ENCODE data around the gene KCTD2. TPM values are rescaled to one million over a fixed set of nuclear protein-coding genes. Genes with fewer than 3 reads are reported as not detected.
A peak's percentile ranks its signal among the peaks of the same experiment; 100 is the strongest.

KCTD2 gene
- total and polyA plus RNA-seq, 8 donors: 20.6 to 32.0 (median 27.0) TPM

GRCh38 chr17:75064040-75064439 is 17.0 kb downstream of the KCTD2 start:
- Histone ChIP-seq H3K27me3 (no peaks in the 10 kb centered on the region), H3K4me1 (peaks cover 5 to 12% of the 10 kb centered on the region in 2 donors), H3K36me3 (peaks cover 0 to 57% of the 10 kb centered on the region in 2 donors), H3K4me3 (no peak overlapping the region), H3K27ac (no peak overlapping the region), H3K9me3 (no peaks in the 10 kb centered on the region)
- TF ChIP-seq, protein P1, sequence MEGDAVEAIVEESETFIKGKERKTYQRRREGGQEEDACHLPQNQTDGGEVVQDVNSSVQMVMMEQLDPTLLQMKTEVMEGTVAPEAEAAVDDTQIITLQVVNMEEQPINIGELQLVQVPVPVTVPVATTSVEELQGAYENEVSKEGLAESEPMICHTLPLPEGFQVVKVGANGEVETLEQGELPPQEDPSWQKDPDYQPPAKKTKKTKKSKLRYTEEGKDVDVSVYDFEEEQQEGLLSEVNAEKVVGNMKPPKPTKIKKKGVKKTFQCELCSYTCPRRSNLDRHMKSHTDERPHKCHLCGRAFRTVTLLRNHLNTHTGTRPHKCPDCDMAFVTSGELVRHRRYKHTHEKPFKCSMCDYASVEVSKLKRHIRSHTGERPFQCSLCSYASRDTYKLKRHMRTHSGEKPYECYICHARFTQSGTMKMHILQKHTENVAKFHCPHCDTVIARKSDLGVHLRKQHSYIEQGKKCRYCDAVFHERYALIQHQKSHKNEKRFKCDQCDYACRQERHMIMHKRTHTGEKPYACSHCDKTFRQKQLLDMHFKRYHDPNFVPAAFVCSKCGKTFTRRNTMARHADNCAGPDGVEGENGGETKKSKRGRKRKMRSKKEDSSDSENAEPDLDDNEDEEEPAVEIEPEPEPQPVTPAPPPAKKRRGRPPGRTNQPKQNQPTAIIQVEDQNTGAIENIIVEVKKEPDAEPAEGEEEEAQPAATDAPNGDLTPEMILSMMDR (IDR thresholded peaks at IDR 0.05): no peak
- intact Hi-C loops (cut with DNase I): no loop called here
- ATAC-seq (no peak), DNase-seq (no peak)

GRCh38 chr17:75064460-75064859 is 17.4 kb downstream of the KCTD2 start:
- intact Hi-C loops (cut with DNase I): no loop called here
- H3K4me1 ChIP-seq: peaks cover 4 to 12% of the 10 kb centered on the region in 2 donors
- TF ChIP-seq, protein P1 (IDR thresholded peaks at IDR 0.05): no peak
- H3K4me3 ChIP-seq: no peak overlapping the region
- peaks cover 0 to 55% of the 10 kb centered on the region in 2 donors for H3K36me3 ChIP-seq
- DNase-seq (no peak), ATAC-seq (no peak)
- no peaks in the 10 kb centered on the region for H3K27me3 ChIP-seq
- no peak overlapping the region for H3K27ac ChIP-seq
- no peaks in the 10 kb centered on the region for H3K9me3 ChIP-seq

DNA sequence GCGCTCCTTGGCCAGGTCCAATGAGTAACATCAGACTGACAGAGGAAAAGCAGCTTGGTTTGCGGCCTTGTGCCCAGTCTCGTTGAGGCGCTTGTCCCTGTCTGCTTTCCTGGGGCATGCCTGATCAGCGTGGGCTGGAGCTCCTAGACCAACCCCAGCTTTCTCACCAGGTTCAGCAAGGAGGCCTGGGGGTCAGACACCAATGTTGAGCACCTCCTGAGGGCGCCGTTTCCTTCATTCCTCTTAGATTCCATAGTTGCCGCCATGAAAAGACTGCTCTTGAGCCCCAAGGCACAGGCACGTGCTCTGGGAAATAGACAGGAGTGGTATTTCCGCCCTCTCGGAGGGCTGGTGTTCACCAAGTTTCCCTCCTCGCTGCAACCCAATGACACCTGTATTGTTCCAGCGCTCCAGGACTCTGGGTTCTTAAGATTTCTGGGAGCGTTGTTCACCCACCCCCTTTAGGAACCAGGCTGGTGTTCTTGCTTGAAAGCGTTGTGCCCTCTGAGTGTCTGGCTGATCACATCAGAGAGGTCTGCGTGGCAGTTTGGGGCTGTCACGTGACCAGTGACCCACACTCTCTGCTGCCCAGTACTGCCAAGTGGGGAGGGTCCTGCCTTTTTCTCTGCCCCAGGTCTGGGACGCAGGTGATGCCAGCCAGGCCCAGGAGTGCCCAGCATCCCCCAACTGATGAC is 18.0 kb downstream of the KCTD2 start:
- Histone ChIP-seq H3K27me3 (no peaks in the 10 kb centered on the region), H3K27ac (no peak overlapping the region), H3K9me3 (no peaks in the 10 kb centered on the region), H3K4me3 (no peak overlapping the region), H3K4me1 (peaks cover 0 to 6% of the 10 kb centered on the region in 2 donors), H3K36me3 (peaks cover 0 to 51% of the 10 kb centered on the region in 2 donors)
- intact Hi-C loops (cut with DNase I): no loop called here
- DNase-seq (no peak), ATAC-seq (no peak)
- TF ChIP-seq, protein P1 (IDR thresholded peaks at IDR 0.05): no peak

DNA sequence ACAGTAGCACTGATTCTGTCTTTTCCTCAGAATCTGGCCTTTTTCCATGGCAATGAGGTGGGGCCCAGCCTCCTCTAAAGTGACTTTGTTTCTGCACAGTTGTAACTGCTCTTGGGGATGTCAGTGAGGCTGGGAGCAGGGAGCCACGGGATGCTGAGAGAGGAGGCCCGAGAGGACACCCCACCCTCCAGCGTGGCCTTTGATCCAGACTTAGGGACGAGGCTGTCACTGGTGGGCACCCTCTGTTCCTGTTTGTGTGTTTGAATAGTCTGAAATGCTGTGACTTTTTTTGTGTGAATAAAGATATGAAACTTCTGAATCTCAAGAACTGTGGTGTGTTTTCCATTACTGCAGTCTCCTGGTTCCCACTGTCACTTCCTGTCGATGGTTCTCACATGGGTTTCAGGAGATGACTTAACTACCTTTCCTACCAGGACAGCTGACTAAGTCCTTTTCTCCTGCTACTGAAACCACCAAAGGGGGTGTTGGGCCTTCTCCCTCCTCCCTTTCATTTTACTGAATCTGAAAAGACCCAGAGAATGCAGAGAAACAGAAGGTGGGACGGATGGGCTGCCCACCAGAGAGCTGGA is 18.6 kb downstream of the KCTD2 start:
- Histone ChIP-seq H3K4me3 (no peak overlapping the region), H3K9me3 (no peaks in the 10 kb centered on the region), H3K36me3 (peaks cover 0 to 46% of the 10 kb centered on the region in 2 donors), H3K27ac (no peak overlapping the region), H3K4me1 (peaks cover 0 to 6% of the 10 kb centered on the region in 2 donors), H3K27me3 (no peaks in the 10 kb centered on the region)
- intact Hi-C loops (cut with DNase I): no loop called here
- DNase-seq: no peak
- ATAC-seq: no peak
- TF ChIP-seq, protein P1 (IDR thresholded peaks at IDR 0.05): no peak

DNA sequence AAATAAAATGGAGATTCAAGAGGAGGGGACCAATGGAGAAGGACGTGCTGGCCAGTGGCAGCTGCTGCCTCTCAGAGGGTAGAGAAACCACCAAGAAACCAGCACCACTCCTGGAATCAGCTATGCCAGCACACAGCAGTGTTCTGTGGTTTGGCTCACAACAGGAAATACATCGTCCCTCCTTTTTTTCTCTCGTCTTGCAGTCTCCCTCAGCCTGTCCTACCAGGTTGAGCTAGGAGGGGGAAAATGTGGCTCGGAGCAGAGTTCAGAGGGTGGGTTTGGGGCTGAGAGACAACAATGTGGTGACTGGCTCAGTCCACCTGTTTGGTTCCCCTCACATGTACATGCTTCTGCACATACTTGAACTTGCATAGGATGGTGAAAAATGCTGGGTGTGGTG is 20.8 kb downstream of the KCTD2 start:
- TF ChIP-seq, protein P1 (IDR thresholded peaks at IDR 0.05): no peak
- Histone ChIP-seq H3K27ac (no peak overlapping the region), H3K9me3 (no peaks in the 10 kb centered on the region), H3K4me3 (no peak overlapping the region), H3K27me3 (no peaks in the 10 kb centered on the region), H3K36me3 (peaks cover 0 to 24% of the 10 kb centered on the region in 2 donors), H3K4me1 (peaks cover 0 to 6% of the 10 kb centered on the region in 2 donors)
- DNase-seq (peak in 1 of 4 donors; percentile 9), ATAC-seq (no peak)
- intact Hi-C loops (cut with DNase I): no loop called here
